Ishikawa (cell line): ENCODE measurements around the gene PHETA1.

Experiments used
- CREB1 ChIP-seq: IDR thresholded peaks from 2 replicates; pipeline ENCODE4 v1.6.1; 2012; ENCODE audit warnings: low read depth
- EP300 ChIP-seq: IDR thresholded peaks from 2 replicates; pipeline ENCODE4 v1.6.1; 2012; ENCODE audit warnings: borderline replicate concordance
- FOXM1 ChIP-seq: IDR thresholded peaks from 2 replicates; pipeline ENCODE4 v1.6.1; 2012; ENCODE audit warnings: low read depth, borderline replicate concordance
- NFIC ChIP-seq: IDR thresholded peaks from 2 replicates; pipeline ENCODE4 v1.6.1; 2012
- TAF1 ChIP-seq: IDR thresholded peaks from 2 replicates; pipeline ENCODE4 v1.6.1; 2012; ENCODE audit warnings: low read depth, mild to moderate bottlenecking
- TCF12 ChIP-seq: IDR thresholded peaks from 2 replicates; pipeline ENCODE4 v1.6.1; 2012; ENCODE audit warnings: low read depth
- USF1 ChIP-seq: IDR thresholded peaks from 2 replicates; pipeline ENCODE4 v1.6.1; 2012
- YY1 ChIP-seq: IDR thresholded peaks from 2 replicates; pipeline ENCODE4 v1.6.1; 2012; ENCODE audit warnings: low read depth

GRCh38 chr12:111316671-111317070 lies 52.2 kb downstream of the PHETA1 start:
- no peak for TF ChIP-seq CREB1
- no peak for TF ChIP-seq FOXM1
- TF ChIP-seq YY1, result no peak
- TF ChIP-seq USF1, result no peak
- no peak for TF ChIP-seq NFIC
- no peak for TF ChIP-seq TCF12
- TF ChIP-seq TAF1, result no peak
- no peak for TF ChIP-seq EP300
